COLO668 (cell line): ENCODE measurements around the gene M6PR.
"Not testable (repeated sequence)": the region's sequence is repeated elsewhere in the genome, so short reads cannot be mapped to it uniquely, and the experiment has no call there.

Experiments used
- DNase-seq: peaks from one replicate; lab custom pipeline; 2025; ENCODE audit not compliant: unreplicated experiment; lab: John Stamatoyannopoulos, UW

M6PR gene

DNA sequence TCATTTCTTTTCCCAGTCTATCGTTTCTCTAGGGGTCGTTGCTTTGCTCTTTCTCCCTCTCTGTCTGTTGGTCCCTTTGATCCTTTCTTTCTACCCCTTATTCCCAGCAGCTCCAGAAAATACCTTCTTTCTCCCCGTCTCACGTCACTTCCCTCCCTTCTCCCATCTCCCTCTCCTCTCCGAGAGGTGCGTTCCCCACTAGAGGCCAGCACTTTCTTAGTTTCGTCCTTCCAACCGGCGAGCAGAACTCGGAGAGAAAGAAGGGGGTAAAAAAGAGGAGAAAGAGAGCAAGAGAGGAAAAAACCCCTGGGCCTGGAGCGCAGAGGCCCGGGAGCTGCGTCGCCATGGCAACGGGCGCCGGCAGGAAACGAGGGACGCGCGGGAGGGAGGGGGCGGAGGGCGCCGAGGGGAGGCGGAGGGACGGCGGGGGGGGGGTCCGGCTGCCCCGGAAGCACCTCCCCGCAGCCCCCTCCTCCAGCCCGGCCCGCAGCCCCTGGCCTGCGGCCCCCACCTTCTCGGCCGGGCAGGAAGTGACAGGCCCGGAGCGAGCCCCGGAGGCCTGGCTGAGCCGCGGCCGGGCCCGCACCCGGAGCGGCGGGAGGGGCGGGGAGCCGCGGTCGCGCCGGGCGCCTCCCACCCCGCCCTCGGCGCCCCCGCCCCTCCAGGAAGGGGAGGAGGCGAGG, 35.3 kb downstream of the M6PR start, which contains the start of gene PHC1:
PHC1 (plus strand) TSS at position 477 of the 683 bp plus-strand sequence. CDS start 3,169 bp downstream, outside the sequence.
- peak; percentile 73 for DNase-seq

DNA sequence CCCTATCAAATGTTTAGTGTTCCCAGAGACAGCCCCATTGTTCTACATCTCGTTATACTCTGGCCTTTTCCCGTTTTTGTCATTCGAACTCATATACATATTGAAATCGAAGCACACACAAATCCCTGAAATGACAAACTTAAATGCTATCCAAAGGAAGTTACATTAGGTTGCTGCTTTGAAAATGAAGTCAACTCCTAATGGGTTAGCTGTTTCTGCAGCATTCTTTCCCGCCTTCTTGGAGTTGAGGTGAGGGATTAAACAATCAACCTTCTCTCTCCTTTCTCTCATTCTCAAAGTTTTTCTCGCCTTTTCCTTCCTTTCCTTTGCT, 35.8 kb downstream of the M6PR start:
- no peak for DNase-seq

DNA sequence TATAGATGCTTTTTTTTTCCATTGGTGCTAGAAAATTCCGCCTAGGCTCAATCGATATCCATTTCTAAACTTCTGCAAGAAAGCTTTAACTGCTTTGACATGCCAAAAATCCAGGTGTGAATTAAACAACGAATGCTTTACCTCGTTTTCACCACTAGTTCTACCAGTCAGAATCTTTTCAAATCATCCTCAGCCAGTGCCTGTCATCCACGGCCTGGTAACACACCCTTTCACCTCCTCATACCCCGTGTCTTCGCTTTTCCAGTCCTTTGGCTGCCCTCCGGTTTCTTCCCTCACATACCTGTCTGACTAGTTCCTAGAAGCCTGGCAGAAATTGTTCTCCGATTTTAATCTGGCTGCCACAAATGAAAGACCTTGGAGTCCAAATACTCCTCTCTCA, 36.5 kb downstream of the M6PR start:
- no peak for DNase-seq

DNA sequence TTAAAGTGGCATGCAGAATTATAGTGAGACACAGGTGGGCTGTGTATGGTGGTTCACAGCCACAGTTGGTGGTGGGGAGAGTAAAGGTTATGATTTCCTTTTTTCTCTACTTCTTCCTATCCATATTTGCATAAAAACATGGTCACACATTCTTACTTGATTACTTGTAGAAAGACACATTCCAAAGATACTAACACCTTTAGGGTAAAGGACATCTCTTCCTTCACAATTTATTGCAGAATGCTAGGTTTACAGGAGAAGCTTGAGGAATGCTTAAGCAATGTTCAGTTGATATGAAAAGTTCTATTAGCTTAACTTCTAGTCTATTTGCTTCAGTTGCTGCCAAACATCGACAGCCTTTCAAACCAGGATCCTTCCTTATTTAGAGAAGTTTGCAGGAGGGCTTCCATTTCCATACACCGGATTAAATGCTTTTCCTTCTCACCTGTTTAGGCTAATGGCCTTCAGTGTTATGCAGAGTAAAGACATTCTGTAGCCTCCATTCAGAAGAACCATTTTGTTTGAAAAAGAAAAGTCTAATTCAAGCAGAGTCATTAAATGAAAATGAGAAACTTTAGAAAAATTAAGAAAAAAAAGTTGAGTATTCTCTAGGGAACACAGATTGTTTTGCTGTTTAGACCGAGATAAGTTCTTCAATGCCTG, 37.7 kb downstream of the M6PR start:
- no peak for DNase-seq

DNA sequence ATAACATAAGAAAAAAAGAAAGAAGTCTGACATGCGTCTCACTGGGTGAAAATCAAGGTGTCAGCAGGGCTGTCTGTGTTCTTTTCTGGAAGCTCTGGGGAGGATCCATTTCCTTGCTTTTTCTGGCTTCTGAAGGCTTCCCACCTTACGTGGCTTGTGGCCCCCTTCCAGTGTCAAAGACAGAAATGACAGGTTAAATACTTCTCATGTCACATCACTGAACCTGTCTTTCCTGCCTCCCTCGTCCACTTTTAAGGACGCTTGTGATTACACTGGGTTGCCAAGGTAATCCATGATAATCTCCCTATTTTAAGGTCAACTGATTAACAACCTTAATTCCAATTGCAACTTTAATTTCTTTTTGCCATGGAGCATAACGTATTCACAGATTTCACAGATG, 39.7 kb downstream of the M6PR start:
- no peak for DNase-seq

DNA sequence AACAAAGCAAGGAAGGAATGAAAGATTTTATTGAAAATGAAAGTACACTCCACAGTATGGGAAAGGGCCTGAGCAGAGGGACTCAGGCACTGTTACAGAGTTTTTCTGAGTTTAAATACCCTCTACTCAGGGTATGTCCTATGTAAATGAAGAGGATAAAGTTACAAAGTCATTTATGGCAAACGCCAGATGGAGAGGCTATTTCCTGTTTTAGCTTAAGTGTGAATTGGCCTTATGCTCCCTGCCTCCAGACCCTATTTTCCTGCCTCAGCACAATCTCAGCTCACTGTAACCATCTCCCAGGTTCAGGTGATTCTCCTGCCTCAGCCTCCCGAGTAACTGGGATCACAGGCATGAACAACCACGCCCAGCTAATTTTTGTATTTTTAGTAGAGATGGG, 41.9 kb downstream of the M6PR start:
- DNase-seq, result no peak

DNA sequence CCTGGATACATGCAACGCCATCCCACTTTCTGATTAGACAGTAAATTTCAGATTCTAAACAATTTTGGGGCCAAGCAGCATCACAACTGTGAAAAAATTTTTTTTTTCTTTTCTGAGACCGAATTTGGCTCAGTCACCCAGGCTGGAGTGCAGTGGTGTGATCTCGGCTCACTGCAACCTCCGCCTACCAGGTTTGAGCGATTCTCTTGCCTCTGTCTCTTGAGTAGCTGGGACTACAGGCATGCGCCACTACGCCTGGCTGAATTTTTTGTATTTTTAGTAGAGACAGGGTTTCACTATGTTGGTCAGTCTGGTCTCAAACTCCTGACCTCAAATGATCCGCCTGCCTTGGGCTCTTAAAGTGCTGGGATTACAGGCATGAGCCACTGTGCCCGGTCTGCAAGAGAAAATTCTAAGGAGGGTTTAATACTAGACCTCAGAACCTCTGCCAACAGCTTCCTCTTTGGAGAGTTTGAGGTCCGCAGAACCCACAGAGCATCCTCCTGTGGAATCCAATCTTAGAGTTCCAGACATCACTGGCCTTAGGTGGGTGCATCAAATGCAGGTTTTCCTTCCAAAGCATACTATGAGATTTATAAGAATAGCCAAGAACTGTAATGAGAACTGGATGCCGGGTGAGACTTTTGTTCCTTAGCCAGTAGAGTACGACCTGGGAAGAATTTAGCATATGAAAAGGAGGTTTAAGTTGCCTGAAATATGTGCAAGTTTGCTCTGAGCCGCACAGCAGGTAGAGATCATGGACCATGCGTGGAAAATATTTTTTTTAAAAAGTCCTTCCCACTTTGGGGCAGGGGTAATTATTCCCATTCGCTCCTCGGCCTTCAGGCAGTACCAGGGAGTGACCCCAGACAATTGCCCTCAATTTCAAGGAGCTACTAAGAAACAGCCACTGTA, 42.9 kb downstream of the M6PR start:
- no peak for DNase-seq

DNA sequence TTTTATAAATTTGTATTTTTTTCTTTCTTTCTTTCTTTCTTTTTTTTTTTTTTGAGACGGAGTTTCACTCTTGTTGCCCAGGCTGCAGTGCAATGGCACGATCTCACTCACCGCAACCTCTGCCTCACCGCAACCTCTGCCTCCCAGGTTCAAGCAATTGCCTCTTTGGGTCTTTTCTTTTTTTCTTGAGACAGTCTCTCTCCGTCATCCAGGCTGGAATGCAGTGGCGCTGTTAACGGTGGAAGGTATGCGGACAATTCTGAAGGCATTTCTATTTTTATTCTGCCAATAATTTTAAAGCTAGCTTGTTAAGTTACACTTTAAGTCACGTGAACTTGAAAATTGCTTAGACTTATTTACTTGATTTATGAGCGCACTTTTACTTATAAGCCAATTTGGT, 43.9 kb downstream of the M6PR start:
- DNase-seq, result no peak

DNA sequence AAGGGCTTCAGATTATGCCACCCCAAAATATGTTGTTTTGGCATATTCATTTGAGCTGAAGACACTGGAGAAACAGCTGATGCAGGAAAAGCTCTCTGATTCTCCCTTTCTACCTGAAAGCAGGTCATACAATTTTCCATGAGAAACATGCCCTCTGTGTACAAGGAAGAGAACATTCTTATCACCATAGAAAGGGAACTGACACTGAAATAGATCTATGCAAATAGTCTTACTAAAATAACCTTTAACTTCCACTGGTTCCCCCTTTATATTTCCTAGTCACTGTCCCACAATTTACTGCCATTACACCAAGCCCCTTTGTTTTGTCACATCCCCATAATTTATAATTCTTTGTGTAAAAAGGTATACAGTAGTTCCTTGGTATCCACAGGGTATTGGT, 44.8 kb downstream of the M6PR start:
- DNase-seq, result no peak

DNA sequence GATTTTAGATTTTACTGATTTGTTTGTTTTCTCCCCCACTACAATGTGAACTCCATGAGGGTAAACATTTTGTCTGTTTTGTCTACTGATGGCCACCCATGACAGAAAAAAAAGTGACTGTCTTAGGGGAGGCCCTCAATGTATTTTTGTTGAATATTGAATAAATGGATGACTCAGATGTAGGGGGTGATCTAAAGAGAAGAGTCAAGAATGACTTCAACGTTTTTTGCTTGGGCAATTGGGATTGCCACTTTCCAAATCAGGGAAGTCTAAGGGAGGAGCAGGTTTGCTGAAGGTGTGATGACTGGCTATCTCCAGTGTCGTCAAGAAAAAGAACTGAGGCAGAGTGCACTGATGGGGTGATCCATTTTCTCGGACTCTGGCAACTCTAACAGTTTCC, 45.8 kb downstream of the M6PR start:
- DNase-seq, result no peak

DNA sequence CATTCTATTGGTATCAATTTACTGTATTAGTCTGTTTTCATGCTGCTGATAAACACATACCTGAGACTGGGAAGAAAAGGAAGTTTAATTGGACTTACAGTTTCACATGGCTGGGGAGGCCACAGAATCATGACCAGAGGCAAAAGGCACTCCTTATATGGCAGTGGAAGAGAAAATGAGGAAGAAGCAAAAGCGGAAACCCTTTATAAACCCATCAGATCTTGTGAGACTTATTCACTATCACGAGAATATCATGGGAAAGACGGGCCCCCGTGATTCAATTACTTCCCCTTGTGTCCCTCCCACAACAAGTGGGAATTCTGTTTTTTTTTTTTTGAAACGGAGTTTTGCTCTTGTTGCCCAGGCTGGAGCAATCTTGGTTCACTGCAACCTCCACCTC, 46.7 kb downstream of the M6PR start:
- DNase-seq, result not testable (repeated sequence)

DNA sequence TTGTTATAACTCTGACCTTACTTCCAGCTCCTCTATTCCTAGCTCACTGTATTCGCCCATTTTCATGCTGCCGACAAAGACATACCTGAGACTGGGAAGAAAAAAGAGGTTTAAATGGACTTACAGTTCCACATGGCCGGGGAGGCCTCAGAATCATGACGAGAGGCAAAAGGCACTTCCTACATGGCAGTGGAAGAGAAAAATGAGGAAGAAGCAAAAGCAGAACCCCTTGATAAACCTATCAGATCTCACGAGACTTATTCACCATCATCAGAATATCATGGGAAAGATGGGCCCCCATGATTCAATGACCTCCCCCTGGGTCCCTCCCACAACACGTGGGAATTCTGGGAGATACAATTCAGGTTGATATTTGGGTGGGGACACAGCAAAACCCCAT, 49.6 kb downstream of the M6PR start:
- no peak for DNase-seq

DNA sequence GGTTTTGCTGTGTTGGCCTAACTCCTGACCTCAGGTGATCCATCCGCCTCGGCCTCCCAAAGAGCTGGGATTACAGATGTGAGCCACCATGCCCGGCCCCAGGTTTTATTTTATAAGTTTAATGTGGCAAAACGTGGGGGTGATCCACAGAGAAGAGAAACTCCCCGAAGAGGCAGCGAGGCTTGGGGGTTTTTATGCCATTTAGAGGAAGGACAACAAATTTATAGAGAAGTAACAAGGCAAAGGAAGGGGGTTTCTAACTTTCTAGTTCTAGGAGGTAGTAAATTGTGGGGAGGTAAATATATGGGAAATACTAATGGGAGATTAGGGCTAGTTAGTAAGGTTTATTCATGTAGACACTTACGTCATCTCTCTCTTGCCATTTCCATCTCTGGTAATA, 52.4 kb downstream of the M6PR start:
- DNase-seq, result no peak

DNA sequence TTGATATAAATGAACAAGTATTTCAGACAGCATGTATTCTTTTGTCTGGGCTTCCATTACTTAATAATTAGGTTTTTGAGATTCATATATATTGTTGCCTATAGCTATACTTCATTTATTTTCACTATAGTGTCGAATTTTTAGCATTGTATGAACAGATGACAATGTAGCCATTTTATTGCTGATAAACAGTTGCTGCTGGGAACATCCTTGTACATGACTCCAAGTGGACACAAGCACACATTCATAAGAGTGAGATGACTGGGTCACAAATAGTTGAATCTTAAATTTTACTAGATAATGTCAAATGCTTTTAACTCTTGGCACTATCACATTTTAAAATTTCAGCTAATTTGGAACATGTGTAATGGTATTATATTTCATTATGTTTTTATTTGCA, 54.5 kb downstream of the M6PR start:
- no peak for DNase-seq

DNA sequence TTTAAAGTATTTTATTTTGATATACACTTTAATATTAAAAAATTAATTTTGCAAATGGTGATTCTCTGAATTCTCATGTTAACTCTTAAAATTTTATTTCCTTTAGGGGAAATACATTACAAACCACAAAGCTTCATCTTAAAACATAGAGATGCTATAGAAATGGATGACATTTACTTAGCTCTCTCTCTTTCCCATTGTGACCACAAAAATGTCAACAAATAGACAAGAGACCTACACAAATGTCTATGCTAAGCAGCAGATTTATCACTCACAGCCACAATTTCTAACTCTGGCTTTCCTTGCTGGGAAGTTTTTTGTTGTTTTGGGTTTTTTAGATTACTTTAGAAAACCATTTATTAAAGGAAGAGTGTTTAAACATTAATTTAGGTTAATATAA, 55.1 kb downstream of the M6PR start:
- DNase-seq, result no peak

DNA sequence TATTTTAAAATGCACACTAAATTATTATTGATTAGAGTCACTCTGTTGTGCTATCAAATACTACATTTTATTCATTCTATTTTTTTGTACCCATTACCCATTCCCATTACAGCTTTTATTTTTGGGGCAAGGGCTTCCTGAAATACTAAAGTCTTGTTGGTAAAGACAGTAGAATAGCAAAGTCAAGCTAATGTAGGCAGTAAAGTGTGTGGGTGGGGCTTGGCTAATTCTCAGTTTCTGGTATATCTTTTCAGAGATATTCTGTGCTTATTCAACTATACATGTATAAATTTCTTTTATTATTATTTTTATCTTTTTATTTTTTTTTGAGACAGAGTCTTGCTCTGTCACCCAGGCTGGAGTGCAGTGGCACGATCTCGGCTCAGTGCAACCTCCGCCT, 57.5 kb downstream of the M6PR start:
- DNase-seq, result no peak
